Tibial nerve (tissue), 4 donors: ENCODE data around the gene NINJ1.

Experiments
- EP300 ChIP-seq, 2 donors: sonication (generic); formaldehyde crosslinking; IDR thresholded peaks; one replicate each; pipeline ENCODE4 v1.6.1; 2017; ENCODE audit warnings: antibody characterized with exemption in 2 of 2, mild to moderate bottlenecking in 1 of 2
- POLR2A ChIP-seq, 2 donors: fragments of 450-650 bp; IDR thresholded peaks; one replicate each; pipeline ENCODE4 v1.6.1; 2017; ENCODE audit warnings: antibody characterized with exemption in 2 of 2, mild to moderate bottlenecking in 2 of 2, moderate library complexity in 2 of 2
- TF ChIP-seq, protein P1 (sequence below), 5 experiments: fragments of 200-600 bp in 3 of 5; fragments of 450-650 bp in 2 of 5; sonication (generic) in 3 of 5; IDR thresholded peaks; one replicate each; pipeline ENCODE4 v1.5.1; 2016 to 2019; ENCODE audit warnings: antibody characterized with exemption in 5 of 5, mild to moderate bottlenecking in 3 of 5, moderate library complexity in 2 of 5

- TF ChIP-seq EP300 (IDR thresholded peaks at IDR 0.05) = no peak
- TF ChIP-seq, protein P1, sequence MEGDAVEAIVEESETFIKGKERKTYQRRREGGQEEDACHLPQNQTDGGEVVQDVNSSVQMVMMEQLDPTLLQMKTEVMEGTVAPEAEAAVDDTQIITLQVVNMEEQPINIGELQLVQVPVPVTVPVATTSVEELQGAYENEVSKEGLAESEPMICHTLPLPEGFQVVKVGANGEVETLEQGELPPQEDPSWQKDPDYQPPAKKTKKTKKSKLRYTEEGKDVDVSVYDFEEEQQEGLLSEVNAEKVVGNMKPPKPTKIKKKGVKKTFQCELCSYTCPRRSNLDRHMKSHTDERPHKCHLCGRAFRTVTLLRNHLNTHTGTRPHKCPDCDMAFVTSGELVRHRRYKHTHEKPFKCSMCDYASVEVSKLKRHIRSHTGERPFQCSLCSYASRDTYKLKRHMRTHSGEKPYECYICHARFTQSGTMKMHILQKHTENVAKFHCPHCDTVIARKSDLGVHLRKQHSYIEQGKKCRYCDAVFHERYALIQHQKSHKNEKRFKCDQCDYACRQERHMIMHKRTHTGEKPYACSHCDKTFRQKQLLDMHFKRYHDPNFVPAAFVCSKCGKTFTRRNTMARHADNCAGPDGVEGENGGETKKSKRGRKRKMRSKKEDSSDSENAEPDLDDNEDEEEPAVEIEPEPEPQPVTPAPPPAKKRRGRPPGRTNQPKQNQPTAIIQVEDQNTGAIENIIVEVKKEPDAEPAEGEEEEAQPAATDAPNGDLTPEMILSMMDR (IDR thresholded peaks at IDR 0.05) = no peak
- TF ChIP-seq POLR2A (IDR thresholded peaks at IDR 0.05) = no peak
Measured at GRCh38 chr9:93090091-93090655, 43.9 kb downstream of the NINJ1 start.
